Measurements from ENCODE around the gene MSANTD7. TPM values are rescaled to one million over a fixed set of nuclear protein-coding genes. Genes with fewer than 3 reads are reported as not detected.

Gene MSANTD7
- total RNA-seq, 1 experiment from 2014 or later = 23.1 TPM

- H2AK5ac ChIP-seq (ENCODE audit: insufficient read length, low read length) = no peak overlapping the region
- H3K9me3 ChIP-seq (ENCODE audit: control insufficient read depth, low read depth, low read length) = no peaks in the 10 kb centered on the region
- H4K5ac ChIP-seq (ENCODE audit: insufficient read length, low read depth, low read length) = no peak overlapping the region
- no peak overlapping the region for H4K91ac ChIP-seq (ENCODE audit: insufficient read length, low read depth, low read length)
- no peak overlapping the region for H2BK12ac ChIP-seq (ENCODE audit: insufficient read length, low read depth, low read length)
- H3K14ac ChIP-seq (ENCODE audit: insufficient read depth, low read length) = no peak overlapping the region
- no peak for DNase-seq
- H3K79me1 ChIP-seq (ENCODE audit: insufficient read depth, low read depth, low read length, poor library complexity, severe bottlenecking) = no peaks in the 10 kb centered on the region
- no peak overlapping the region for H3K27ac Mint-ChIP-seq
- no peak overlapping the region for H3K23ac ChIP-seq (ENCODE audit: insufficient read length, low read depth, low read length)
- no peak overlapping the region for H3K4me3 Mint-ChIP-seq
- no peak overlapping the region for H2BK120ac ChIP-seq (ENCODE audit: low read depth, low read length, poor library complexity, severe bottlenecking)
- H3K79me2 ChIP-seq (ENCODE audit: insufficient read depth, low read length) = no peaks in the 10 kb centered on the region
- H4K8ac ChIP-seq (replicated peaks; ENCODE audit: insufficient read length, low read depth, low read length) = no peak overlapping the region
- no peaks in the 10 kb centered on the region for H3K4me1 ChIP-seq (ENCODE audit: insufficient read depth, low read length)
- no peak overlapping the region for H3K18ac ChIP-seq (ENCODE audit: insufficient read length, low read depth, low read length)
- H3K4me1 Mint-ChIP-seq = no peaks in the 10 kb centered on the region; a peak in 1 of 4 replicates
- H4K20me1 ChIP-seq (ENCODE audit: control insufficient read depth, insufficient read depth, insufficient read length) = no peaks in the 10 kb centered on the region
- no peaks in the 10 kb centered on the region for H3K27me3 ChIP-seq (ENCODE audit: insufficient read depth, low read length)
- no peaks in the 10 kb centered on the region for H3K36me3 Mint-ChIP-seq (ENCODE audit: insufficient read depth in 1 of 3, low read depth in 3 of 3)
- no peak overlapping the region for H3K27ac ChIP-seq (ENCODE audit: insufficient read length, low read depth, low read length)
- H3K27me3 Mint-ChIP-seq (ENCODE audit: low read depth) = no peaks in the 10 kb centered on the region; the same call in 1 of the 2 replicates
- H3K9me3 Mint-ChIP-seq = no peaks in the 10 kb centered on the region
- no peak overlapping the region for H3T11ph ChIP-seq (ENCODE audit: low read length)
- H2BK5ac ChIP-seq (ENCODE audit: insufficient read length, low read length) = no peak overlapping the region
- no peak for TF ChIP-seq CTCF (conservative IDR thresholded peaks at IDR 0.05)
- H2BK15ac ChIP-seq (ENCODE audit: low read depth, low read length) = no peak overlapping the region
- no peaks in the 10 kb centered on the region for H3K23me2 ChIP-seq (ENCODE audit: insufficient read length, low read depth, low read length, poor library complexity, severe bottlenecking)
- H3K56ac ChIP-seq (ENCODE audit: insufficient read length, low read depth, low read length) = no peak overlapping the region
- no peak overlapping the region for H2BK20ac ChIP-seq (ENCODE audit: low read depth, low read length, poor library complexity, severe bottlenecking)
- no peak overlapping the region for H2AFZ ChIP-seq (ENCODE audit: low read length)
- WGBS (ENCODE audit: extremely low coverage, insufficient read length, low lambda C conversion rate) = no CpG with 5 or more reads among the region's 5 CpGs
- H3K4me2 ChIP-seq (ENCODE audit: insufficient read depth, insufficient read length, low read length) = no peak overlapping the region
- no peak overlapping the region for H3K9ac ChIP-seq (ENCODE audit: extremely low read depth, insufficient read length, low read length)
- H3K4ac ChIP-seq (ENCODE audit: low read depth, low read length) = no peak overlapping the region
Observed at GRCh38 chr10:14798636-14799035, 39.5 kb upstream of the MSANTD7 start.
